HEK293 (cell line): ENCODE results near the gene GRID2.

Experiments
- CTCF ChIA-PET: fragments of 350-600 bp; formaldehyde crosslinking; extraction: SDS; loops from one replicate; lab custom pipeline; 2021; ENCODE audit warnings: antibody characterized with exemption; lab: Yijun Ruan, JAX
- POLR2A ChIA-PET: fragments of 300-600 bp; formaldehyde crosslinking; extraction: SDS; loops from one replicate; lab custom pipeline; 2020; ENCODE audit warnings: antibody characterized with exemption, inconsistent platforms; lab: Yijun Ruan, JAX
- H3K27ac ChIP-seq: fragments of 200-500 bp; sonication (Bioruptor generic); 2 replicates; pipeline ENCODE4 v1.5.1; 2014; ENCODE audit warnings: low read depth, low read length, control low read depth, inconsistent platforms; ENCODE audit errors: extremely low read depth
- H3K36me3 ChIP-seq, 2 experiments: fragments of 200-500 bp in 1 of 2; sonication (Bioruptor generic) in 1 of 2; 1 replicate in 1 of 2; 2 replicates in 1 of 2; pipeline ENCODE4 v1.5.1; 2014 to 2017; ENCODE audit warnings: inconsistent platforms in 2 of 2, low read length in 2 of 2; ENCODE audit not compliant: control insufficient read depth in 2 of 2, insufficient read depth in 1 of 2
- H3K4me1 ChIP-seq: fragments of 200-500 bp; sonication (Bioruptor generic); 2 replicates; pipeline ENCODE4 v1.5.1; 2014; ENCODE audit warnings: mild to moderate bottlenecking, low read length, inconsistent platforms; ENCODE audit not compliant: control insufficient read depth, insufficient read depth
- H3K4me3 ChIP-seq: 2 replicates; pipeline ENCODE4 v1.5.1; 2011; ENCODE audit warnings: low read depth, mild to moderate bottlenecking, control low read depth, low read length, moderate library complexity
- H3K9me3 ChIP-seq: fragments of 200-500 bp; sonication (Bioruptor generic); 2 replicates; pipeline ENCODE4 v1.5.1; 2014; ENCODE audit warnings: low read depth, low read length, inconsistent platforms; ENCODE audit not compliant: control insufficient read depth, insufficient read depth
- MYNN ChIP-seq: fragments of 450-650 bp; formaldehyde crosslinking; IDR thresholded peaks from 2 replicates; pipeline ENCODE4 v1.5.1; 2016; ENCODE audit warnings: missing biosample characterization, missing genetic modification characterization, borderline replicate concordance
- MZF1 ChIP-seq: fragments of 450-650 bp; formaldehyde crosslinking; IDR thresholded peaks from 2 replicates; pipeline ENCODE4 v1.5.1; 2017; ENCODE audit warnings: missing biosample characterization, missing genetic modification characterization, borderline replicate concordance
- PRDM1 ChIP-seq: fragments of 450-650 bp; formaldehyde crosslinking; IDR thresholded peaks from 2 replicates; pipeline ENCODE4; 2016; ENCODE audit warnings: missing biosample characterization, missing genetic modification characterization
- RBAK ChIP-seq: fragments of 450-650 bp; formaldehyde crosslinking; IDR thresholded peaks from 2 replicates; pipeline ENCODE4 v1.5.1; 2016; ENCODE audit warnings: missing biosample characterization, missing genetic modification characterization
- TRIM28 ChIP-seq: IDR thresholded peaks from 2 replicates; pipeline ENCODE4 v1.6.1; 2011; ENCODE audit warnings: low read length, control low read depth, borderline replicate concordance
- YY1 ChIP-seq: fragments of 450-650 bp; formaldehyde crosslinking; IDR thresholded peaks from 2 replicates; pipeline ENCODE4 v1.5.1; 2018; ENCODE audit warnings: missing biosample characterization, missing genetic modification characterization
- ZBTB1 ChIP-seq: fragments of 450-650 bp; formaldehyde crosslinking; IDR thresholded peaks from 2 replicates; pipeline ENCODE4 v1.5.1; 2016; ENCODE audit warnings: missing biosample characterization, missing genetic modification characterization
- ZBTB7A ChIP-seq: fragments of 450-650 bp; formaldehyde crosslinking; IDR thresholded peaks from 2 replicates; pipeline ENCODE4 v1.5.1; 2016; ENCODE audit warnings: low read depth, missing biosample characterization, missing genetic modification characterization
- ZNF169 ChIP-seq: fragments of 450-650 bp; formaldehyde crosslinking; IDR thresholded peaks from 2 replicates; pipeline ENCODE4 v1.5.1; 2016; ENCODE audit warnings: missing biosample characterization, missing genetic modification characterization
- ZNF2 ChIP-seq: fragments of 450-650 bp; formaldehyde crosslinking; IDR thresholded peaks from 2 replicates; pipeline ENCODE4 v1.5.1; 2016; ENCODE audit warnings: missing biosample characterization, missing genetic modification characterization
- ZNF211 ChIP-seq: fragments of 450-650 bp; formaldehyde crosslinking; IDR thresholded peaks from 2 replicates; pipeline ENCODE4 v1.5.1; 2016; ENCODE audit warnings: low read depth, missing biosample characterization, missing genetic modification characterization
- ZNF324 ChIP-seq: fragments of 450-650 bp; formaldehyde crosslinking; IDR thresholded peaks from 2 replicates; pipeline ENCODE4 v1.5.1; 2016; ENCODE audit warnings: missing biosample characterization, missing genetic modification characterization
- ZNF335 ChIP-seq: fragments of 450-650 bp; formaldehyde crosslinking; conservative IDR thresholded peaks from 2 replicates; pipeline ENCODE4 v1.5.1; 2016; ENCODE audit warnings: missing biosample characterization, missing genetic modification characterization
- ZNF341 ChIP-seq: fragments of 450-650 bp; formaldehyde crosslinking; IDR thresholded peaks from 2 replicates; pipeline ENCODE4; 2016; ENCODE audit warnings: low read depth, missing biosample characterization, missing genetic modification characterization
- ZNF394 ChIP-seq: fragments of 450-650 bp; formaldehyde crosslinking; IDR thresholded peaks from 2 replicates; pipeline ENCODE4 v1.5.1; 2016; ENCODE audit warnings: missing biosample characterization, missing genetic modification characterization, mild to moderate bottlenecking, moderate library complexity, borderline replicate concordance
- ZNF473 ChIP-seq: fragments of 450-650 bp; formaldehyde crosslinking; IDR thresholded peaks from 2 replicates; pipeline ENCODE4 v1.5.1; 2017; ENCODE audit warnings: missing biosample characterization, missing genetic modification characterization
- ZNF510 ChIP-seq: fragments of 450-650 bp; formaldehyde crosslinking; IDR thresholded peaks from 2 replicates; pipeline ENCODE4 v1.5.1; 2018; ENCODE audit warnings: mild to moderate bottlenecking, missing genetic modification characterization, missing biosample characterization; ENCODE audit not compliant: insufficient replicate concordance
- ZNF529 ChIP-seq: fragments of 450-650 bp; formaldehyde crosslinking; IDR thresholded peaks from 2 replicates; pipeline ENCODE4 v1.5.1; 2017; ENCODE audit warnings: missing genetic modification characterization, missing biosample characterization; ENCODE audit not compliant: insufficient replicate concordance
- ZNF549 ChIP-seq: fragments of 450-650 bp; IDR thresholded peaks from 2 replicates; pipeline ENCODE4 v1.5.1; 2018; ENCODE audit warnings: missing biosample characterization, missing genetic modification characterization, mild to moderate bottlenecking, inconsistent platforms, moderate library complexity
- ZNF585B ChIP-seq: fragments of 450-650 bp; formaldehyde crosslinking; IDR thresholded peaks from 2 replicates; pipeline ENCODE4 v1.5.1; 2016; ENCODE audit warnings: missing biosample characterization, missing genetic modification characterization
- ZNF626 ChIP-seq: fragments of 450-650 bp; sonication (Bioruptor Pico); formaldehyde crosslinking; IDR thresholded peaks from 2 replicates; pipeline ENCODE4 v1.5.1; 2018; ENCODE audit warnings: missing biosample characterization, missing genetic modification characterization, inconsistent platforms
- ZNF658 ChIP-seq: fragments of 450-650 bp; formaldehyde crosslinking; IDR thresholded peaks from 2 replicates; pipeline ENCODE4; 2016; ENCODE audit warnings: missing biosample characterization, missing genetic modification characterization
- ZNF747 ChIP-seq: fragments of 450-650 bp; formaldehyde crosslinking; IDR thresholded peaks from 2 replicates; pipeline ENCODE4 v1.5.1; 2016; ENCODE audit warnings: missing biosample characterization, missing genetic modification characterization
- ZNF76 ChIP-seq: fragments of 450-650 bp; formaldehyde crosslinking; IDR thresholded peaks from 2 replicates; pipeline ENCODE4; 2016; ENCODE audit warnings: low read depth, missing biosample characterization, missing genetic modification characterization, borderline replicate concordance
- ZNF791 ChIP-seq: fragments of 450-650 bp; formaldehyde crosslinking; IDR thresholded peaks from 2 replicates; pipeline ENCODE4 v1.5.1; 2016; ENCODE audit warnings: missing biosample characterization, missing genetic modification characterization
- TF ChIP-seq, protein P1 (sequence below): fragments of 450-650 bp; formaldehyde crosslinking; IDR thresholded peaks from 2 replicates; pipeline ENCODE4 v1.5.1; 2016; ENCODE audit warnings: missing biosample characterization, missing genetic modification characterization
- TF ChIP-seq, protein P2 (sequence below): fragments of 450-650 bp; formaldehyde crosslinking; IDR thresholded peaks from 2 replicates; pipeline ENCODE4 v1.5.1; 2016; ENCODE audit warnings: missing biosample characterization, missing genetic modification characterization
- TF ChIP-seq, protein P3 (sequence below): fragments of 450-650 bp; formaldehyde crosslinking; IDR thresholded peaks from 2 replicates; pipeline ENCODE4 v1.5.1; 2017; ENCODE audit warnings: missing biosample characterization, missing genetic modification characterization

The GRID2 gene

DNA sequence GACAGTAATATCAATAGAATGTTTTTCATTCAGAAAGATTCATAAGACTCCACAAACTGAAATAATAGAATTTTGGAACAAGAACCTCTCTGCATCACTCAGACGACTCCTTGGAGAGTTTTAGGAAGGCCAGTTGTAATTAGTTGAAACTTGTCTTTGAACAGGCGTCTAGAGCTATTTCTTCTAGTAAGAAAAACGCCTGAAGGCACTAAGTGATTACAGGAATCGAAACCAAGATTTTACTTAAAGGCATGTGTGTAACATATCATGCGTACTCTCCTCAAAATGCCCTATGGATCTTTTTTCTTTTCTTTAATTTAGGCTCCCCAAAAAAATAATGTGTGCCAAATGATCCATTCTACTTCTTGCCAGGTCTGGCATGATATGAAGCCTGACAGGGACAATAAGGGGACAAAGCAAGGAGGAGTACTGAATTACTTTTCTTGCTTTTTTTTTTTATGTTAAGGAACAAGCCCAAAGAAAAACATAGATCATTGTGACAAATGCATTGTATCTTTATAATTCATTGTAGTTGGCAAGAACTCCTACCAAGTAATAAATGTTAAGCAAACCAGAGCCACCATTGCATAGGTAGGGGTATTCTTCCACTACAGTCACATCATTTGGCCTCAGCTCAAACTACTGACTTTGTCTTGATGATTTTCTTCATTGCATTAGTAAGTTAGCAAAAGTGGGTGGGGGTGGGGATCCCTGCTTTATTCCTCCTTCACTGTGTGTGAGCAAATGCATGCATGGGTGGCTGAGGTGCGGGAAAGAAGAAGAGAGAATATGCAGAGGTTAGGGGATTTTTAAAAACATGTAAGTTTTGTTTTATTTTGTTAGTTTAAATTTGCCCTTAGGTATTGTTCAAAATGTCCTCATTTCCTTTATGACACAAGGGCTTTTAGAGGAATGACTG is 1444.9 kb downstream of the GRID2 start:
- Histone ChIP-seq H3K4me1 (peaks cover 4% of the 10 kb centered on the region; the same call in 1 of the 2 replicates), H3K27ac (no peak overlapping the region), H3K4me3 (no peak overlapping the region), H3K36me3 (no peaks in the 10 kb centered on the region)
- POLR2A ChIA-PET: no interaction called here
- CTCF ChIA-PET: no interaction called here
- TF ChIP-seq RBAK (no peak), ZBTB1 (tag by site-specific recombination) (no peak), PRDM1 (no peak), ZNF2 (tag by site-specific recombination) (no peak), ZNF335 (no peak), ZNF791 (tag by site-specific recombination) (no peak), ZNF211 (tag by site-specific recombination) (no peak), ZNF658 (tag by site-specific recombination) (no peak), ZNF324 (tag by site-specific recombination) (no peak), ZNF76 (tag by site-specific recombination) (no peak), ZNF473 (tag by site-specific recombination) (no peak), ZNF169 (tag by site-specific recombination) (no peak), ZNF394 (tag by site-specific recombination) (no peak)
- TF ChIP-seq, protein P1, sequence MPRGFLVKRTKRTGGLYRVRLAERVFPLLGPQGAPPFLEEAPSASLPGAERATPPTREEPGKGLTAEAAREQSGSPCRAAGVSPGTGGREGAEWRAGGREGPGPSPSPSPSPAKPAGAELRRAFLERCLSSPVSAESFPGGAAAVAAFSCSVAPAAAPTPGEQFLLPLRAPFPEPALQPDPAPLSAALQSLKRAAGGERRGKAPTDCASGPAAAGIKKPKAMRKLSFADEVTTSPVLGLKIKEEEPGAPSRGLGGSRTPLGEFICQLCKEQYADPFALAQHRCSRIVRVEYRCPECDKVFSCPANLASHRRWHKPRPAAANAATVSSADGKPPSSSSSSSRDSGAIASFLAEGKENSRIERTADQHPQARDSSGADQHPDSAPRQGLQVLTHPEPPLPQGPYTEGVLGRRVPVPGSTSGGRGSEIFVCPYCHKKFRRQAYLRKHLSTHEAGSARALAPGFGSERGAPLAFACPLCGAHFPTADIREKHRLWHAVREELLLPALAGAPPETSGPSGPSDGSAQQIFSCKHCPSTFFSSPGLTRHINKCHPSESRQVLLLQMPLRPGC (tag by site-specific recombination): no peak
- TF ChIP-seq, protein P2, sequence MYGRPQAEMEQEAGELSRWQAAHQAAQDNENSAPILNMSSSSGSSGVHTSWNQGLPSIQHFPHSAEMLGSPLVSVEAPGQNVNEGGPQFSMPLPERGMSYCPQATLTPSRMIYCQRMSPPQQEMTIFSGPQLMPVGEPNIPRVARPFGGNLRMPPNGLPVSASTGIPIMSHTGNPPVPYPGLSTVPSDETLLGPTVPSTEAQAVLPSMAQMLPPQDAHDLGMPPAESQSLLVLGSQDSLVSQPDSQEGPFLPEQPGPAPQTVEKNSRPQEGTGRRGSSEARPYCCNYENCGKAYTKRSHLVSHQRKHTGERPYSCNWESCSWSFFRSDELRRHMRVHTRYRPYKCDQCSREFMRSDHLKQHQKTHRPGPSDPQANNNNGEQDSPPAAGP (tag by site-specific recombination): no peak
- TF ChIP-seq, all 188 proteins: peak for 0
- no peaks in the 10 kb centered on the region for H3K9me3 ChIP-seq

DNA sequence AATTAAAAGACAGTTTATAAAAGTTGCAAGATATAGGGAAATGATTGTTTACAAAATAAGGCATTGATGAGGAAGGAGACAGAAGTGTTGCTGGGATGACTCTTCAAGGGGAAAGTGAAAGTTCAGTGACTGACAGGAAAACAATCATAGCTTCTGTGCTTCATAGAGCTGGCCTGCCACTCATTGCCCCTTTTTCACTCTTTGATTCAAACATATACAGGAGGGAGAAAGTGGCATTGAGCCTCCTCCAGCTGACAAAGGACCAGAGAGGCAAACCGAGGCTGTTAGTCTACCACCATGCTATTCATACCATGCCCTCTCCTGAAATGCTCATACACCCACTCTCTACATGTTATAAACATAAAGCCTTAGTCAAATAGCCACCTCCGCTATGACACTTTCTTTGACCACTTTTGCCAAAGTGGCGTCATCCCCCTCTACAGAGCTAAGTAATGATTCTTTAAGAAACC is 1445.6 kb downstream of the GRID2 start:
- CTCF ChIA-PET: interaction anchor here (0.6 kb wide), 2 partner anchors 62 to 430 kb away, joined by 3 read pairs; no protein-coding TSS in a partner anchor
- no peak overlapping the region for H3K4me3 ChIP-seq
- POLR2A ChIA-PET: no interaction called here

DNA sequence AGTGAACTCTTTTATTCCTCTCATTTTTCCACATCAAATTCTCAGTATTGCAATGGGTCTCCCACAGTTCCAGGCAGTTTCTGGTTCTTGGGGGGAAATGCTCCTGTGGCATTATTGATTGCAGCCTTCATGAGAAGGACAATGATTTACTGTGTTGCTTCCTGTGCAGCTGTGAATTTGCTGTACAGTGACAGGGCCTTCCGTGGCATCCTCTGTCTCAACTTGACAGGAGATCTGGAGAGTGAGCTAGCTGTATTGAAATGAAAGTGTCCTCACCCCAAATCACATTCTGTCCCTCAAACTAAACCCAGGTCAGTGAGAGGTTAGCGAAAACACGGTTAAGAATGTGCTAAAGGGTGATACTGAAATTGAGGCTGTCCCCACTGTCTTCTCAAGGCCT is 1447.6 kb downstream of the GRID2 start:
- H3K4me3 ChIP-seq: no peak overlapping the region
- no peaks in the 10 kb centered on the region for H3K9me3 ChIP-seq
- CTCF ChIA-PET: interaction anchor here (0.6 kb wide), 1 partner anchor 19 kb away, joined by 3 read pairs; no protein-coding TSS in a partner anchor
- POLR2A ChIA-PET: no interaction called here
- H3K27ac ChIP-seq: no peak overlapping the region
- H3K4me1 ChIP-seq: no peaks in the 10 kb centered on the region
- no peaks in the 10 kb centered on the region for H3K36me3 ChIP-seq
- no peak for TF ChIP-seq ZNF341
- TF ChIP-seq ZNF549 (tag by site-specific recombination): no peak
- no peak for TF ChIP-seq ZNF510
- no peak for TF ChIP-seq MZF1 (tag by site-specific recombination)
- TF ChIP-seq TRIM28: no peak
- TF ChIP-seq ZNF747 (tag by site-specific recombination): no peak
- no peak for TF ChIP-seq ZNF791 (tag by site-specific recombination)
- TF ChIP-seq, protein P3, sequence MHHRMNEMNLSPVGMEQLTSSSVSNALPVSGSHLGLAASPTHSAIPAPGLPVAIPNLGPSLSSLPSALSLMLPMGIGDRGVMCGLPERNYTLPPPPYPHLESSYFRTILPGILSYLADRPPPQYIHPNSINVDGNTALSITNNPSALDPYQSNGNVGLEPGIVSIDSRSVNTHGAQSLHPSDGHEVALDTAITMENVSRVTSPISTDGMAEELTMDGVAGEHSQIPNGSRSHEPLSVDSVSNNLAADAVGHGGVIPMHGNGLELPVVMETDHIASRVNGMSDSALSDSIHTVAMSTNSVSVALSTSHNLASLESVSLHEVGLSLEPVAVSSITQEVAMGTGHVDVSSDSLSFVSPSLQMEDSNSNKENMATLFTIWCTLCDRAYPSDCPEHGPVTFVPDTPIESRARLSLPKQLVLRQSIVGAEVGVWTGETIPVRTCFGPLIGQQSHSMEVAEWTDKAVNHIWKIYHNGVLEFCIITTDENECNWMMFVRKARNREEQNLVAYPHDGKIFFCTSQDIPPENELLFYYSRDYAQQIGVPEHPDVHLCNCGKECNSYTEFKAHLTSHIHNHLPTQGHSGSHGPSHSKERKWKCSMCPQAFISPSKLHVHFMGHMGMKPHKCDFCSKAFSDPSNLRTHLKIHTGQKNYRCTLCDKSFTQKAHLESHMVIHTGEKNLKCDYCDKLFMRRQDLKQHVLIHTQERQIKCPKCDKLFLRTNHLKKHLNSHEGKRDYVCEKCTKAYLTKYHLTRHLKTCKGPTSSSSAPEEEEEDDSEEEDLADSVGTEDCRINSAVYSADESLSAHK (tag by site-specific recombination): no peak
- no peak for TF ChIP-seq ZNF585B (tag by site-specific recombination)
- no peak for TF ChIP-seq MYNN
- no peak for TF ChIP-seq ZBTB7A (tag by site-specific recombination)
- TF ChIP-seq ZNF529 (tag by site-specific recombination): no peak
- no peak for TF ChIP-seq YY1 (tag by site-specific recombination)

More for the DNA sequence above, 1445.6 kb downstream of the GRID2 start:
- TF ChIP-seq ZNF626 (tag by site-specific recombination): no peak
- TF ChIP-seq, all 188 proteins: peak for 0
- peaks cover 4% of the 10 kb centered on the region; the same call in 1 of the 2 replicates for H3K4me1 ChIP-seq
- H3K36me3 ChIP-seq: no peaks in the 10 kb centered on the region
- H3K27ac ChIP-seq: no peak overlapping the region
- no peaks in the 10 kb centered on the region for H3K9me3 ChIP-seq
